Right atrium auricular region (tissue), 2 donors: ENCODE measurements around the gene MAP3K1. TPM values are rescaled to one million over a fixed set of nuclear protein-coding genes. Genes with fewer than 3 reads are reported as not detected.
A peak's percentile ranks its signal among the peaks of the same experiment; 100 is the strongest.

Source experiments
- DNase-seq: peaks from one replicate; pipeline ENCODE4 v3.0.0-alpha.2; 2019; ENCODE audit warnings: low spot score
- H3K27ac ChIP-seq, 2 donors: fragments of 200-600 bp; sonication (generic); 1 replicate in 1 of 2; 2 replicates in 1 of 2; pipeline ENCODE4 v1.5.1; 2016 to 2019
- H3K27me3 ChIP-seq, 2 donors: fragments of 200-600 bp; sonication (generic); one replicate each; pipeline versions ENCODE4 v1.5.1 to v1.6.0; 2017 to 2019
- H3K36me3 ChIP-seq: fragments of 200-600 bp; sonication (generic); one replicate; pipeline ENCODE4 v1.5.1; 2016
- H3K4me1 ChIP-seq, 2 donors: fragments of 200-600 bp; sonication (generic); one replicate each; pipeline versions ENCODE4 v1.5.1 to v1.6.0; 2017 to 2019
- H3K4me3 ChIP-seq, 2 donors: fragments of 200-600 bp; sonication (generic); 1 replicate in 1 of 2; 2 replicates in 1 of 2; pipeline ENCODE4 v1.5.1; 2017 to 2019; ENCODE audit warnings: mild to moderate bottlenecking in 1 of 2, moderate library complexity in 1 of 2
- H3K9me3 ChIP-seq, 2 donors: fragments of 200-600 bp; sonication (generic); one replicate each; pipeline ENCODE4 v1.5.1; 2019
- CTCF ChIP-seq, 2 donors: fragments of 200-600 bp; sonication (generic); IDR thresholded peaks; one replicate each; pipeline ENCODE4 v1.5.1; 2019; ENCODE audit warnings: antibody characterized with exemption in 2 of 2
- total RNA-seq, 2 donors: library from RNA; depleted of rRNA; stranded (reverse); fragments of >200 nt; gene quantifications; one replicate each; pipeline ENCODE4 v1.1.0, GENCODE V29; 2016

Gene MAP3K1
- total RNA-seq, 2 donors from 2014 or later = 5.9 to 8.9 TPM

DNA sequence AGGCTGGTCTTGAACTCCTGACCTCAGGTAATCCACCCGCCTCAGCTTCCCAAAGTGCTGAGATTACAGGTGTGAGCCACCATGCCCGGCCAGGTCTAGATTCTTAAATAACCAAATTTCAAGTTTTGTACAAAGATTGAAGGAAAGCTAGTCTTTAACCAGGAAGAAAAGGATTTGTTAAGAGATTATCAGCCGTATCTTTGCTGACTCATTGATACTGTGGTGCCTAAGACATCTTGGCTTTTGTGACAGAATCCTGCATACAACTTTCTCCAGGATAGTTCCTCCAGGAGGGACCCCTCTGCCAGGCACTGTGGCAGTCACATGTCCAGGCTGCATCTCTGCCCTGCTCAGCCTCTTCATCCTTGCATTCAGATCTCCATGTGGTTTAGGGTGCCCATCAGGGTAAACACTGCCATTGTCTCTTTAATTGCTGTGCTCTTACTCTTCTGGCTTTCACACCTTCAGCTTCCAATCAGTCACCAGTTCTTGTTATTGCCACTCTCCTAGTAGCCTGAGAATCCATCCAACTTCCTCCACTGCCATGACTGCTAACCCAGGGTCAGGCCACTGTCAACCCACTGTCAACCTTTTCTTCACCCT is 10.0 kb downstream of the MAP3K1 start:
- Histone ChIP-seq H3K27ac (no peak overlapping the region), H3K4me1 (peaks cover 0 to 51% of the 10 kb centered on the region in 2 donors), H3K4me3 (no peak overlapping the region), H3K36me3 (no peaks in the 10 kb centered on the region), H3K27me3 (no peaks in the 10 kb centered on the region), H3K9me3 (no peaks in the 10 kb centered on the region)
- no peak for TF ChIP-seq CTCF (IDR thresholded peaks at IDR 0.05)
- no peak for DNase-seq

DNA sequence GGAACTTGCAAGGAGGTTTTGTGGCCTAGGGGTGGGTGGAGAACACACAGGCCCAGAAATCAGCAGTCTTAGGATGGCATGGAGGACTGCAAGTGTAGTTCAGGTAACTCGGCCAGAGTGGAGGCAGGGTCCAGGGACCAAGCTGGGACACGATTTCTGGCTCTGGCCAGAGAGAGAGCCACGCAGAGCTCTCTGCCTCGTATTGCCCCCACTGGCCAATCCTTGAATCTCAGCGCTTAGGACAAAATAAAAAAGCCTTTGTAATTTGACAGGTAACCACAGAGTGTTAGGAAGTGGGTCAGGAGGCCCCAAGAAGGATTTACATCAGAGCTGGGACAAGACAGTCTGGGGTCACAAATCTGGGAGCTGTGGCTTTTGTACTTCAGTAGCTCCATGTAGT is 11.7 kb downstream of the MAP3K1 start:
- no peaks in the 10 kb centered on the region for H3K9me3 ChIP-seq
- H3K27me3 ChIP-seq = no peaks in the 10 kb centered on the region
- DNase-seq = no peak
- H3K4me1 ChIP-seq = peaks cover 0 to 43% of the 10 kb centered on the region in 2 donors
- peak in 1 of 2 donors; percentile 39 for TF ChIP-seq CTCF (IDR thresholded peaks at IDR 0.05)
- H3K27ac ChIP-seq = no peak overlapping the region
- no peaks in the 10 kb centered on the region for H3K36me3 ChIP-seq
- no peak overlapping the region for H3K4me3 ChIP-seq

DNA sequence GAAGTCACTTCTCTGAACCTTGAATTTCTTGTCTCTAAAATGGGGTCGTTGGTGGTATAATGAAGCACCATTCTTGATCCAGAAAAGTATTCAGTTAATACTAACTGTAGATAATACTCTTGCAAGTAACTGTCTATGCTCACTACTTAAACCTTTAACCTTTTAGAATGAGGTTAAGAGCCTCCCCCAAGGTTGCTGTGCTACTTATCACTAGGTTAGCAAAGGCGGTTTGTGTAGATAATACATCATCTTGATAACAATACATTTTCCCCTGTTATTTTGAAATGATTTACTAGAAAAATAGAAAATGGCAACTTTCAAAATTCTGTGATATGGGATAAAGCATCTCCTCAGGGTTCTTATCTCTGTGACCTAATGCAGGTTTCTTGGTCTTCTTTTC is 12.6 kb downstream of the MAP3K1 start:
- Histone ChIP-seq H3K27me3 (no peaks in the 10 kb centered on the region), H3K36me3 (no peaks in the 10 kb centered on the region), H3K4me1 (peaks cover 0 to 42% of the 10 kb centered on the region in 2 donors), H3K27ac (no peak overlapping the region), H3K4me3 (no peak overlapping the region), H3K9me3 (no peaks in the 10 kb centered on the region)
- no peak for DNase-seq
- TF ChIP-seq CTCF (IDR thresholded peaks at IDR 0.05) = no peak

DNA sequence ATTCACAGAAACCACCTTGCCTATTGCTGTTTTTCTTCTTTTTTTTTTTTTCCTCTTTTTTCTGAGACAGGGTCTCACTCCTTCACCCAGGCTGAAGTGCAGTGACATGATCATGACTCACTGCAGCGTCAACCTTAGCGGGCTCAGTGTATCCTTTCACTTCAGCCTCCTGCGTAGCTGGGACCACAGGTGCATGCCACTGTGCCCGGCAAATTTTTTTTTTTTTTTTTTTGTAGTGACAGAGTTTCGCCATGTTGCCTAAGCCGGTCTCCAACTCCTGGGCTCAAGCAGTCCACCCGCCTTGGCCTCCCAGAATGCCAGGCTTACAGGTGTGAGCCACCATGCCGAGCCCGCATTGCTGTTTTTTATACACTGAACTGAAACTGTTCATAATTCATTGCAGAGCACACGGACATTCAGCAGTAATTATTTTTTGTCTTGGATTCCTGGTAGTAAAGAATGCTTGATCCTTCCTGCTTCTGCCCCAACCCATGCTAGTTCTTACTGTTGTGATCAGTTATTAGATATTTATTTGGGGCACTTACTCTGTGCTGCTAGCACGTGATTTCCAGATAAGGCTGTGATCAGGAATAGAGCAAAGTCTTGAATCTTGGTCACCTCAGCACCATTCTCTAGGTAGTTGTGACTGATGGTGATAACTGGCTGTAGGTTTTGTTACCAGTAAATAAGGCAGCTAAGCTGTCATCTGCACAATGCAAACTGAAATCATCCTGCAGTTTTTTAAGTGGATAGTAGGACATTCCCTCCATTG is 14.0 kb downstream of the MAP3K1 start:
- H3K4me3 ChIP-seq = no peak overlapping the region
- no peaks in the 10 kb centered on the region for H3K9me3 ChIP-seq
- no peaks in the 10 kb centered on the region for H3K36me3 ChIP-seq
- TF ChIP-seq CTCF (IDR thresholded peaks at IDR 0.05) = no peak
- no peak for DNase-seq
- H3K4me1 ChIP-seq = peaks cover 0 to 38% of the 10 kb centered on the region in 2 donors
- no peaks in the 10 kb centered on the region for H3K27me3 ChIP-seq
- H3K27ac ChIP-seq = no peak overlapping the region

GRCh38 chr5:56831773-56832172 is 16.4 kb downstream of the MAP3K1 start:
- H3K27me3 ChIP-seq = no peaks in the 10 kb centered on the region
- TF ChIP-seq CTCF (IDR thresholded peaks at IDR 0.05) = no peak
- DNase-seq = no peak
- no peaks in the 10 kb centered on the region for H3K36me3 ChIP-seq
- no peak overlapping the region for H3K4me3 ChIP-seq
- no peak overlapping the region for H3K27ac ChIP-seq
- H3K4me1 ChIP-seq = peaks cover 0 to 31% of the 10 kb centered on the region in 2 donors
- no peaks in the 10 kb centered on the region for H3K9me3 ChIP-seq
